ENCODE results near the gene HDAC11. TPM values are rescaled to one million over a fixed set of nuclear protein-coding genes. Genes with fewer than 3 reads are reported as not detected.

Gene HDAC11
- total and polyA plus RNA-seq, 2 of the 13 experiments (the other 11 are each of a cell fraction or from before 2014, with no cell fraction given): 13.7 to 33.1 TPM

Small RNA genes lying within 50 kb of the gene (small RNA-seq; reads per million reads assigned to genes)
- 0 reads per million in 3 experiments for gene AC027124.2 (ENCODE audit: insufficient read depth in 2 of 3, insufficient read length in 3 of 3, low read depth in 2 of 3, low replicate concordance in 1 of 3)

Other genes starting within 250 kb of the HDAC11 start
- gene NUP210, start 60.0 kb upstream of the HDAC11 start, total RNA-seq (2016; rRNA removed; fragmentation: Illumina TruSeq; extraction: Trizol): 18.2 and 35.2 TPM in 2 replicates
- 31.6 and 44.3 TPM in 2 replicates for gene NUP210, start 60.0 kb upstream of the HDAC11 start, polyA plus RNA-seq (2011; rRNA removed)
- not detected in 2 replicates for gene FBLN2, start 68.8 kb downstream of the HDAC11 start, total RNA-seq (2016; rRNA removed; fragmentation: Illumina TruSeq; extraction: Trizol)
- gene FBLN2, start 68.8 kb downstream of the HDAC11 start, polyA plus RNA-seq (2011; rRNA removed): 0.04 TPM in 1 of 2 replicates, not detected in the other

Measured in HepG2 (cell line).